Stimulated activated naive B cell treated with anti-CD40 and anti-IgM and Interleukin-4, amounts not matched to agents 10 μg/mL and 1 μg/mL and 100 μg/mL, for 72 hours (primary cell): ENCODE data around the gene NUP214.
"Not testable (repeated sequence)": the region's sequence is repeated elsewhere in the genome, so short reads cannot be mapped to it uniquely, and the experiment has no call there.

Experiments
- ATAC-seq, 2 donors: fragments of 150-1000 bp; cut with Tn5 transposase; replicated peaks; 2 replicates each; pipeline ENCODE4 v1.10.0; 2021; ENCODE audit warnings: moderate library complexity in 1 of 2
- DNase-seq: peaks from one replicate; pipeline ENCODE4 v3.0.0; 2021
- H3K27ac Mint-ChIP-seq: one replicate; pipeline ENCODE4 v1.8.0; 2022; ENCODE audit warnings: mild to moderate bottlenecking, mixed read lengths
- H3K27me3 Mint-ChIP-seq, 2 donors: one replicate each; pipeline ENCODE4 v1.8.0; 2022; ENCODE audit warnings: mixed read lengths in 2 of 2
- H3K36me3 Mint-ChIP-seq, 2 donors: one replicate each; pipeline ENCODE4 v1.8.0; 2022; ENCODE audit warnings: mixed read lengths in 2 of 2, mild to moderate bottlenecking in 1 of 2
- H3K4me1 Mint-ChIP-seq, 2 donors: one replicate each; pipeline ENCODE4 v1.8.0; 2022; ENCODE audit warnings: mixed read lengths in 2 of 2, mild to moderate bottlenecking in 1 of 2
- H3K4me3 Mint-ChIP-seq, 2 donors: one replicate each; pipeline ENCODE4 v1.8.0; 2022; ENCODE audit warnings: mild to moderate bottlenecking in 2 of 2, mixed read lengths in 2 of 2, moderate library complexity in 1 of 2
- H3K9me3 Mint-ChIP-seq, 2 donors: one replicate each; pipeline ENCODE4 v1.8.0; 2022; ENCODE audit warnings: mixed read lengths in 2 of 2, mild to moderate bottlenecking in 1 of 2

Gene NUP214

DNA sequence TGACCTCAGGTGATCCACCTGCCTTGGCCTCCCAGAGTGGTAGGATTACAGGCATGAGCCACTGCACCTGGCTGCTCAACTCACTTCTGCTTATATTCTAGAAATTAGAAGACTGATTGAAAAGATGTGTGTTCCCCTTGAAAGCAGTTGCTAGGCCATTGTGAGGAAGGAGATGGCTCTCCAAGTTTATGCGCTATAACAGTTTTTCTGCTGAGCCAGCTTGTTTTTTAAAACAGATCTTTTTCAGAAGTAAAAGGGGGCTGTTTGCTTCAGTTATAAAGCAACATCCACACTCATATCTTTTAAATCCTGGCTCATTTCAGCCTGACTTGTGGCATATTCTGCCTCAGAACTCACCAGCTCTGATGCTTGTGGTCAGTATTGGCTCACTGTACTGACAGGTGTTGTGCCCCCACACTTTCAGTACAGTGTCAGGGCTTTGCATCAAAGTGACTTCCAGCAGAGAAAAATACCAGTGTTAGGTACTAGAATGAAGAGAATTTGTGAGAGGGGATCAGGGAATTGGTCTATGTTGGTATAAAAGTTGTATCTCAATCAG, 49.4 kb downstream of the NUP214 start:
- peak in 1 of 2 donors; percentile 35 for ATAC-seq
- H3K27ac Mint-ChIP-seq, result no peak overlapping the region
- peaks cover 35 to 64% of the 10 kb centered on the region in 2 donors for H3K36me3 Mint-ChIP-seq
- no peaks in the 10 kb centered on the region for H3K9me3 Mint-ChIP-seq
- H3K27me3 Mint-ChIP-seq, result no peaks in the 10 kb centered on the region
- H3K4me3 Mint-ChIP-seq, result no peak overlapping the region
- H3K4me1 Mint-ChIP-seq, result peaks cover 16 to 27% of the 10 kb centered on the region in 2 donors
- no peak for DNase-seq

DNA sequence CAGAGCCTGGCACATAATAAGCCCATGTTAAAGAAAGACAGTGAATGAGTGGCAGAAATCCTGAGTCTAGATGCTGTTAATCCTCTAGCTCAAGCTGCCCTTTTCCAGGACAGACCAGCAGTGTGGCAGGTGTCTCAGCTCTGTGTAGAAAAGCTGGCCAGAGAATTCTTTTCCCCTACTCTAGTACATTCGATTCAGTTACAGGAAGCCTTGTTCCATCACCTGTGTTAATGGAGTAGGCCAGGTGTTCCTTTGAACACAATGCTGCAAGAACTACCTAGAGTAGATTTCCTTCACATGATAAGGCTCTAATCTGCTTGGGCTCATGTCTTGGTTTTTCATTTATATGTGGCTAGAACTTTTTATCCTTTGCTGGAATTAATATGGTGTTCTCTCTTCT, 52.5 kb downstream of the NUP214 start:
- ATAC-seq (no peak), DNase-seq (no peak)

DNA sequence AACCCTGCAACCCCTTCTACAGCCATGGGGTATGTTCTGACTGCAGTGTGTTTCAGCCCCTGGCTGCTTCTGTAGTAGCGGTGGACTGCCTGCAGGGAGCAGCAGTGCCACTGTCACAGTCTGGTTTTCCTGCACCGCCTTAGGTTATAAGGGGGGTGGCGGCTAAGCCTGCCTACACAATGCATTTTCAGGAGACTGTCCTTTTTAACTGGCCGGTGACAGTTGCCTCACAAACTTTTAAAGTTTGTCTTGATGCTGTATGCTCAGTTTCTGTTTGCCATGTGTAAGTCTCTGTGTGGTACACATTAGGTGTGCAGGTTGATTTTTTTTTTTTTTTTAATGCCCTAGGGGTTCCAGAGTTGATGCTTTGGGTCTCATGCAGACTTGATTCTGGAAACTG, 53.0 kb downstream of the NUP214 start:
- no peaks in the 10 kb centered on the region for H3K27me3 Mint-ChIP-seq
- ATAC-seq (peak; percentile 91 to 95), DNase-seq (peak; percentile 57)
- peaks cover 35 to 69% of the 10 kb centered on the region in 2 donors for H3K36me3 Mint-ChIP-seq
- no peak overlapping the region for H3K27ac Mint-ChIP-seq
- H3K4me1 Mint-ChIP-seq, result peaks cover 22 to 42% of the 10 kb centered on the region in 2 donors
- no peaks in the 10 kb centered on the region for H3K9me3 Mint-ChIP-seq
- no peak overlapping the region for H3K4me3 Mint-ChIP-seq

More for the DNA sequence above, 52.5 kb downstream of the NUP214 start:
- Mint-ChIP-seq H3K27ac (no peak overlapping the region), H3K4me1 (peaks cover 22 to 42% of the 10 kb centered on the region in 2 donors), H3K9me3 (no peaks in the 10 kb centered on the region), H3K4me3 (no peak overlapping the region), H3K36me3 (peaks cover 35 to 67% of the 10 kb centered on the region in 2 donors), H3K27me3 (no peaks in the 10 kb centered on the region)

DNA sequence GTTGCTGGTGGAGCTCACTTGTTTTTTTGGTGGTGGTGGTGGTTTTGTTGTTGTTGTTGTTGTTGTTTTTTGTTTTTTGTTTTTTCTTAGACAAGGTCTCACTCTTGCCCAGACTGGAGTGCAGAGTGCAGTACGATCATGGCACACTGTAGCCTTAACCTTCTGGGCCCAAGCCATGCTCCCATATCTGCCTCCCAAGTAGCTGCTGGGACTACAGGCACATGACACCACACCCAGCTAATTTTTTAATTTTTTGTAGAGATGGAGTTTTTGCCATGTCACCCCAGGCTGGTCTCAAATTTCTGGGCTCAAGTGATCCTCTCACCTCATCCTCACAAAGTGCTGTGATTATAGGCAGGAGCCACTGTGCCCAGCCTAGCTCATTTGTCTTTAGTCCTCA, 53.5 kb downstream of the NUP214 start:
- Mint-ChIP-seq H3K4me1 (peaks cover 22 to 42% of the 10 kb centered on the region in 2 donors), H3K4me3 (no peak overlapping the region), H3K9me3 (no peaks in the 10 kb centered on the region), H3K27me3 (no peaks in the 10 kb centered on the region), H3K27ac (no peak overlapping the region), H3K36me3 (peaks cover 35 to 68% of the 10 kb centered on the region in 2 donors)
- ATAC-seq (no peak), DNase-seq (no peak)

DNA sequence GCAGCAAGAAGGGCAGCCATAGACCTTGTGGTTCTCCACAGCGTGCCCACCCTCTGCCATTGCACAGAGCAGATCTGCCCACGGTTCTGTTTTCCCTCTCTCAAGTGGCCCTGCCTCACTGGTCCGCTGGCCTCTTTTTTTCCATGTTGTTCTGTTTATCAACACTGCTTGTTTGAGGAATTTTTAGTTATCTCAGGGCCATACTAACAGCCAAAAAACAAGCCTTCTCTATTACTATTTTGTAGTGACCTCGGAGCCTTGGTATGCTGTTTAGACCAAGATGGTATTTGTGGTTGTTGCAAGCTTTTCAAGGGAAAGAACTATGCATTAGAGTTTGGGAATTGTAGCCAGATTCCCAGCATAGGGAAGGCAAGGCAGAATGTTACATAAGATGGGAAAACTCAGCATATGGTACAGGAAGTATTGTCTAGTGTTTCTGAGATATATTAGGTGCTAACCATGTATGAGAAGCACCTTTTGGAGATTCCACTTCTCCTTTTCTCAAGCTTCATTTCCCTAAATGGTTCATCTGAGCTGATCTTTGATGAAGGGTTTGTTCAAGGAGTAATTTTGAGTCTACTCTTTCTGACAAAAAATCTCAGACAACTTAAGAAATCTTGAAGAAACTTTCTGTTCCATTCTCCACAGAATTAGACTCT, 54.3 kb downstream of the NUP214 start:
- H3K27ac Mint-ChIP-seq, result no peak overlapping the region
- H3K4me3 Mint-ChIP-seq, result peak overlapping the region in 1 of 2 donors; percentile 50
- no peak for DNase-seq
- H3K9me3 Mint-ChIP-seq, result no peaks in the 10 kb centered on the region
- peaks cover 35 to 65% of the 10 kb centered on the region in 2 donors for H3K36me3 Mint-ChIP-seq
- peaks cover 22 to 42% of the 10 kb centered on the region in 2 donors for H3K4me1 Mint-ChIP-seq
- ATAC-seq, result peak; percentile 81 to 82
- H3K27me3 Mint-ChIP-seq, result no peaks in the 10 kb centered on the region

DNA sequence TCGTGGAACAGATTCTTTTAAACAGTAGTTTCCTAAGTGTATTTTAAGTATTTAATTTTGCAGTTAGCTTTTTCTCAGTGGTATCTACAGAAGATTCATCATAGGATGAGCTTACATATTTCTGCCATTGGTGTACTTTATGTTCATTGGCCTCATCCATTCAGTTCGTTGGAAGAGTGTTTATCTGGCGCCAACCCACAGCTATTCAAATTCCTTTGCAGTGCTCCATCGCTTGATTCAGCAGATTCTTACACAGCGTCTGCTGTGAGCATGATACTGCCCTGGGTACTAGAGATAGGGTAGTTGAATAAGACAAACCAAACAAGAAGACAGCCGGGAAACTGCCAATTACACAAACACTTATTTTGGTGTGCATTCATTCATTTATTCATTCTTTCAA, 55.1 kb downstream of the NUP214 start:
- Mint-ChIP-seq H3K27me3 (no peaks in the 10 kb centered on the region), H3K36me3 (peaks cover 32 to 59% of the 10 kb centered on the region in 2 donors), H3K4me3 (no peak overlapping the region), H3K9me3 (no peaks in the 10 kb centered on the region), H3K27ac (no peak overlapping the region), H3K4me1 (peaks cover 22 to 42% of the 10 kb centered on the region in 2 donors)
- DNase-seq (no peak), ATAC-seq (no peak)

DNA sequence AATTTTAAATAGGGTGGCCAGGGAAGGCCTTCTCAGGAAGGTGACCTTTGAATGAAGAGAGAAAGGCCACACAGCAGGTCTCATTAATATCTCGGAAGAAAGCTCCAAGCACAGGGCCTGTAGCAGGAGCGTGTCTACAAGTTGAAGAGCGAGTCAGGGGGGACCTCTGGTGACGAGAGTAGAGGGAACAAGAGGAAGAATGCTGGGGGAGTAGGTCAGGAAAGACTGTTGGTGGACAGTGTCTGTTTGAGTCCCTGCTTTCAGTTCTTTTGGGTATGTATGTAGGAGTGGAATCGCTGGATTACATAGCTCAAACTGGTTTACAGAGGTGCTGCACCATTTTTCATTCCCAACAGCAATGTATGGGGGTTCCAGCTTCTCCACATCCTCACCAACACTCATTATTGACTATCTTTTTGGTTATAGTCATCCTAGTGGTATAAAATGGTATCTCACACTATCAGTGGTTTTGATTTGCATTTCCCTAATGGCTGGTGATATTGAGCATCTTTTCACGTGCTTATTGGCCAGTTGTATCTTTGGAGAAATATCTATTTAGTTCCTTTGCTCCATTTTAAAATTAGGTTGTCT, 55.8 kb downstream of the NUP214 start:
- no peaks in the 10 kb centered on the region for H3K9me3 Mint-ChIP-seq
- H3K27ac Mint-ChIP-seq, result no peak overlapping the region
- H3K27me3 Mint-ChIP-seq, result no peaks in the 10 kb centered on the region
- ATAC-seq (no peak), DNase-seq (no peak)
- H3K4me3 Mint-ChIP-seq, result no peak overlapping the region
- peaks cover 22 to 42% of the 10 kb centered on the region in 2 donors for H3K4me1 Mint-ChIP-seq
- peaks cover 31 to 59% of the 10 kb centered on the region in 2 donors for H3K36me3 Mint-ChIP-seq

DNA sequence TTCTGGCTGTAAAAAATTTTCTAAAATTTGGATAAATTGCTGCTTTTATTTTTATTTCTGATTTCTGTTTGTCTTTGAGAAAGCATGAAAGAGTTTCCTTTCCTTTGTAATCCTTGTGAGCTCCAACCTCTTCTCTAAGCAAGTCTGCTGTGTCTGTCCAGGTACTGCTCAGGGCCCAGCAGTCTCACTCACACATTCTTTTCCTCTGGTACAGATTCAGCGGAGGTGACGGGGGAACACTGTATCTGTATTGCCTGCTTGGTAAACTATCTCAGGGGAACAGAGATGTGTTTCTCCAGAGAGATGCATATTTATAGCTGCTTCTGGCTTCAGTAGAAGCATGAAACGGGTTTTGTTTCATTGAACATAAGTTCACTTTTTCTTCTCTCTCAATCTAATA, 60.5 kb downstream of the NUP214 start:
- no peaks in the 10 kb centered on the region for H3K9me3 Mint-ChIP-seq
- H3K4me3 Mint-ChIP-seq, result no peak overlapping the region
- ATAC-seq (no peak), DNase-seq (no peak)
- no peak overlapping the region for H3K27ac Mint-ChIP-seq
- peaks cover 35 to 51% of the 10 kb centered on the region in 2 donors for H3K36me3 Mint-ChIP-seq
- peaks cover 2 to 3% of the 10 kb centered on the region in 2 donors for H3K4me1 Mint-ChIP-seq
- H3K27me3 Mint-ChIP-seq, result no peaks in the 10 kb centered on the region

DNA sequence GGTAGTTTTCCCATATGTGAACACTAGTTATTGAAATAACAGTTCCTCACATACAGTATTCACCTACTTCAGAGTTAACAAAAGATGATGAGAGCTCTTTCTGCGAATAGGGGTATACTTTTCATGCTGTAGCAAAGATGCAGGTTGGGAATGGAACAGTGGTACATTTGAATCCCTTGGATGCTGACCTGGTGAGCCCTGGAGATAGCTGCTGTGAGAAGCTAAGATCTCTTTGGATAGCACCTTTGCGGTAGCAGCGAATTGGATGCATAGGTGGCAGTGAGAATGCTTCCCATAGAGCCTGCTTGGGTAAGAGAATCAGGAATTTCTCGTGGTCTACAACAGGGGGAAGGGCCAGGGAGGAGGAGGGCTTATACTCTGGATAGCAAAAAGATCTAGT, 61.2 kb downstream of the NUP214 start:
- H3K27ac Mint-ChIP-seq, result no peak overlapping the region
- H3K9me3 Mint-ChIP-seq, result no peaks in the 10 kb centered on the region

DNA sequence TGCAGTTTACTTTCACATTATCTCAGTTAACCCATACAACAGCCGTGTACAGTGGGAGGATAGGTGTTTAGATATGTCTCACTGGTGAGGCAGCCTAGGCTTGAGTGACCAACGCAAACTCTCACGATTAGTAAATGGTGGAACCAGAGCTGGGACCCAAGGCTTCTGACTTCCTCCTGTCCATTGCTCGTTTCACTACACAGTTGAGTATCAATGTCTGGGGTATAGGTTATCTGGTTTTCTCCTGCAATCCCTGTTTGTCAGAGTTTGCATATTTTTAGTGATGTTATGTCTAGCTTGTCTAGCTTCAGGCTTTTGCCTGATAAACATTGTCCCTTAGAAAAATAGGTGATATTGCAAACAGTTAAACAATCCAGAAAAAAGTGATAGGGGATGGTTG, 62.6 kb downstream of the NUP214 start:
- DNase-seq (no peak), ATAC-seq (peak in 1 of 2 donors; percentile 41)
- H3K27me3 Mint-ChIP-seq, result no peaks in the 10 kb centered on the region
- no peak overlapping the region for H3K27ac Mint-ChIP-seq
- no peak overlapping the region for H3K4me3 Mint-ChIP-seq
- H3K36me3 Mint-ChIP-seq, result peaks cover 35 to 43% of the 10 kb centered on the region in 2 donors
- H3K9me3 Mint-ChIP-seq, result no peaks in the 10 kb centered on the region
- no peaks in the 10 kb centered on the region for H3K4me1 Mint-ChIP-seq

More for the DNA sequence above, 61.2 kb downstream of the NUP214 start:
- DNase-seq (no peak), ATAC-seq (no peak)
- H3K4me3 Mint-ChIP-seq, result no peak overlapping the region
- no peaks in the 10 kb centered on the region for H3K4me1 Mint-ChIP-seq
- peaks cover 34 to 48% of the 10 kb centered on the region in 2 donors for H3K36me3 Mint-ChIP-seq
- no peaks in the 10 kb centered on the region for H3K27me3 Mint-ChIP-seq

DNA sequence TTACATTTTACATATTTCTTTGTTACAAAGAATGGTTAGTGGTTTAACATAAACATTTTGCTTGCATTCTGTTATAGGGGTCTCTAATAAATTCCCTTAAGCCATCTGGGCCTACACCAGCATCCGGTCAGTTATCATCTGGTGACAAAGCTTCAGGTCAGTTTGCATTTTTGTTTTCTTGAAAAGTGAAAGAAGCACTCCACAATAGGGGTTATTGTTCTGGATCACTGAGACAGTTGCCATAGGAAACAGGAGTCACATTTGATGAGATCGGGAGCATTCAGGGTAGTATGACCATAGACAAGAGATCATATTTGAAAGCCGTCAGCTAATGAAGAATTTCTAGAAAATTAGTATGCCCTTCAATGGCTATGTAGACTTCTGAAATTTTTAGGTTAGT, 63.6 kb downstream of the NUP214 start:
- DNase-seq (no peak), ATAC-seq (no peak)
- H3K27me3 Mint-ChIP-seq, result no peaks in the 10 kb centered on the region
- H3K4me1 Mint-ChIP-seq, result no peaks in the 10 kb centered on the region
- no peak overlapping the region for H3K27ac Mint-ChIP-seq
- H3K36me3 Mint-ChIP-seq, result peaks cover 35 to 44% of the 10 kb centered on the region in 2 donors
- H3K9me3 Mint-ChIP-seq, result no peaks in the 10 kb centered on the region
- no peak overlapping the region for H3K4me3 Mint-ChIP-seq

DNA sequence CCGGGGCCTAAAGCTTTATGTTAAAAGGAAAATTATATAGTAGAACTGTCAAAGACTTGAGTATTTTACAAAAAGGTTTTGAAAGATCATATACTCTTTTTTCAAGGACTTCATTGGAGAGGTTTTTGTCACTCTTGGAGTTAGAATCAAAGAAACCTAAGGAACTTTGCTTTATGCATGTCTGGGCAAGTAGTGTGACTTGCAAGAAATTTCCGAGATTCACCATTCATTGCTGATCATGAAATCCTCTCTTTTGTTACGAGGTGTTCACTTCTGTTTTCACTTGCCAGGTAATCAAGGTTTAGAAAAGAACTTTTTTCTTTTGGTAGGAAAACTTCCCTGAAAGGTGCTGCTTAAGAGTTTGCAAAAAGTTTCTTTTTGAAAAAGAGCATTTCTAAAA, 64.8 kb downstream of the NUP214 start:
- peaks cover 41 to 57% of the 10 kb centered on the region in 2 donors for H3K36me3 Mint-ChIP-seq
- peaks cover 0 to 3% of the 10 kb centered on the region in 2 donors for H3K4me1 Mint-ChIP-seq
- H3K27me3 Mint-ChIP-seq, result no peaks in the 10 kb centered on the region
- ATAC-seq (no peak), DNase-seq (no peak)
- no peak overlapping the region for H3K27ac Mint-ChIP-seq
- H3K4me3 Mint-ChIP-seq, result no peak overlapping the region
- H3K9me3 Mint-ChIP-seq, result no peaks in the 10 kb centered on the region

DNA sequence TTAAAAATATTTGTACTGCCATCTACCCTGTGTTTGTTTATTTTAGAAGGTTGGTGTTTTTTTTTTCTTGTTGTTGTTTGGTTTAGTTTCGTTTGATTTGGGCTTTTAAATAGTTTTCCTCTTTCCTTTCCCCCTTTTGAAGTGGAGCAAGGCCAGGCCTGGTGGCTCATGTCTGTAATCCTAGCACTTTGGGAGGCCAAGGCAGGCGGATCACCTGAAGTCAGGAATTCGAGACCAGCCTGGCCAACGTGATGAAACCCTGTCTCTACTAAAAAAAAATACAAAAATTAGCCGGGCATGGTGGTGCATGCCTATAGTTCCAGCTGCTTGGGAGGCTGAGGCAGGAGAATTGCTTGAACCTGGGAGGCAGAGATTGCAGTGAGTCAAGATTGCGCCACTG, 65.6 kb downstream of the NUP214 start:
- H3K4me3 Mint-ChIP-seq, H3K27me3 Mint-ChIP-seq, DNase-seq, H3K4me1 Mint-ChIP-seq, H3K9me3 Mint-ChIP-seq, ATAC-seq, H3K27ac Mint-ChIP-seq: not testable (repeated sequence)
- peaks cover 37 to 53% of the 10 kb centered on the region in 2 donors for H3K36me3 Mint-ChIP-seq

DNA sequence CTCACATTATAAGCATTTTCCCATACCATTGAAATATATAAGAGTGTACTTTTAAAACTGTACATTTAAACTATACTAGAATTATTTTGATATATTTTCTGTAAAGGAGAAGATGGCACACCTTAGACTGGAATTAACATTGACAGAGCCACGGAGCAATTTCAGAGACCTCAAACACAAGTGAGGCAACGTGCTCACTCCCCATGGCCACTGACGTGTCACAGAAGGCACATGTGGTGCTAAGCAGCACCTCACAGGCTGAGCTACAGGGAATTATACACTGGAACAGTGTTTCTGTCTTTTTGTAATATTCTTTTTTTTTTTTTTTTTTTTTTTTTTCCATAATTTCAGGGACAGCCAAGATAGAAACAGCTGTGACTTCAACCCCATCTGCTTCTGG, 66.5 kb downstream of the NUP214 start:
- no peak for DNase-seq

DNA sequence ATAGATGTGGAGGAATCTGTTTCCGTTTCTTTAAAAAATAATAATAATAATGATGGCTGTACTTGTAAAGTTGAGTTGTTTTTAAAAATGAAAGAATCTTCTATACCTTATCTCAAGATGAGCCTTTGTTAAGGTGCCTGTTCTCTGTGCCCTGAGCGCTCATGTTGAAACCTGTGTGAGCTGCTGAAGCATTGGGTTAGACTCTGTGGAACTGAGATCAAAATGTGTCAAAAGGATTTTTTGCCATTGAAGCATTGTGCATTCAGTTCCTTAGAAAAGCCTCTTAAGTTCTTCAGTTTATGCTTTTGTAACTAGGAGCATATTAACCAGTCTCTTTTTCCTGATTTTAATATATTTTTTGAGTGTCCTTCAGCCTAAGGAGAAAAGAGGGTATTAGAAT, 67.7 kb downstream of the NUP214 start:
- no peak for DNase-seq
- Mint-ChIP-seq H3K4me3 (no peak overlapping the region), H3K4me1 (peaks cover 0 to 3% of the 10 kb centered on the region in 2 donors), H3K27me3 (no peaks in the 10 kb centered on the region), H3K36me3 (peaks cover 33 to 59% of the 10 kb centered on the region in 2 donors), H3K9me3 (no peaks in the 10 kb centered on the region), H3K27ac (no peak overlapping the region)
- no peak for ATAC-seq

More for the DNA sequence above, 66.5 kb downstream of the NUP214 start:
- Mint-ChIP-seq H3K9me3 (no peaks in the 10 kb centered on the region), H3K4me3 (no peak overlapping the region), H3K27me3 (no peaks in the 10 kb centered on the region), H3K27ac (no peak overlapping the region), H3K36me3 (peaks cover 29 to 50% of the 10 kb centered on the region in 2 donors), H3K4me1 (peaks cover 0 to 3% of the 10 kb centered on the region in 2 donors)
- no peak for ATAC-seq
